LNCAP (cell line): ENCODE data around the gene BIN2.

Source experiments
- TF ChIP-seq, protein P1 (sequence below): fragments of 450-650 bp; IDR thresholded peaks from 2 replicates; pipeline ENCODE4 v1.5.1; 2017; ENCODE audit warnings: mild to moderate bottlenecking

The BIN2 gene

GRCh38 chr12:51320695-51321320 is 3.2 kb downstream of the BIN2 start:
- TF ChIP-seq, protein P1, sequence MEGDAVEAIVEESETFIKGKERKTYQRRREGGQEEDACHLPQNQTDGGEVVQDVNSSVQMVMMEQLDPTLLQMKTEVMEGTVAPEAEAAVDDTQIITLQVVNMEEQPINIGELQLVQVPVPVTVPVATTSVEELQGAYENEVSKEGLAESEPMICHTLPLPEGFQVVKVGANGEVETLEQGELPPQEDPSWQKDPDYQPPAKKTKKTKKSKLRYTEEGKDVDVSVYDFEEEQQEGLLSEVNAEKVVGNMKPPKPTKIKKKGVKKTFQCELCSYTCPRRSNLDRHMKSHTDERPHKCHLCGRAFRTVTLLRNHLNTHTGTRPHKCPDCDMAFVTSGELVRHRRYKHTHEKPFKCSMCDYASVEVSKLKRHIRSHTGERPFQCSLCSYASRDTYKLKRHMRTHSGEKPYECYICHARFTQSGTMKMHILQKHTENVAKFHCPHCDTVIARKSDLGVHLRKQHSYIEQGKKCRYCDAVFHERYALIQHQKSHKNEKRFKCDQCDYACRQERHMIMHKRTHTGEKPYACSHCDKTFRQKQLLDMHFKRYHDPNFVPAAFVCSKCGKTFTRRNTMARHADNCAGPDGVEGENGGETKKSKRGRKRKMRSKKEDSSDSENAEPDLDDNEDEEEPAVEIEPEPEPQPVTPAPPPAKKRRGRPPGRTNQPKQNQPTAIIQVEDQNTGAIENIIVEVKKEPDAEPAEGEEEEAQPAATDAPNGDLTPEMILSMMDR, result no peak

DNA sequence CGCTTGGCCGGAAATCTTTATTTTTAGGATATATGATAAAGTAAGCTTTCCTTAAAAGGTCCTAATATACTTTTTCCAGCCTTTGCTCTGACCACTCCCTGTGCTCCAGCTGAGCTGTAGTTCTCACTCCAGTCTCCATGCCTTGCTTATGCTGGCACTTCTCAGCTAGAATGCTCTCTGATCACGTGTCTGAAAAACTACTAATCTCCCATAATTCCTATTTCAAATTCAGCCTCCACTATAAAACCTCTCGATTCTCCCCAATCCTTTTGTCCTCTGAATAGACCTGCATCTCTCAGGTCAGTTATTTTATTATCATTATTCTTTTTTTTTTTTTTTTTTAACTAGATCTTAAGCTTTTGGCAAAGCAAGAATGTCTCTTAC is 3.7 kb downstream of the BIN2 start:
- TF ChIP-seq, protein P1, result no peak

GRCh38 chr12:51318846-51319599 is 5.0 kb downstream of the BIN2 start:
- TF ChIP-seq, protein P1, result no peak

GRCh38 chr12:51311389-51311788 is 12.6 kb downstream of the BIN2 start:
- TF ChIP-seq, protein P1, result no peak

GRCh38 chr12:51307655-51308593 is 16.1 kb downstream of the BIN2 start:
- TF ChIP-seq, protein P1, result no peak

DNA sequence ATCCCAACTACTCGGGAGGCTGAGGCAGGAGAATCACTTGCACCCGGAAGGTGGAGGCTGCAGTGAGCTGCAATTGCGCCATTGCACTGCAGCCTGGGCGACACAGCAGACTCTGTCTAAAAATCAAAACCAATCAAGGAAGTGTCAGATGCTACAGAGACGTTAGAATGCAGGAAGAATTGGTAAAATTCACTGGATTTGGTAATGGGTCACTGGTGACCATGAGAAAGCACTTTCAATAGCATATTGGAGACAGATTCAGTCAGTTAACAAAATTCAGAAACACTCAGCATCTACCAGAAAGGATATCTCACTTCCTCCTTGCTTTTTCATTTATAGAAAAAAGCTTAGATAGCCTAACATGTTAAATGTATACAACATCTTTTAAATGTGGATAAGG is 17.5 kb downstream of the BIN2 start:
- TF ChIP-seq, protein P1, result no peak

DNA sequence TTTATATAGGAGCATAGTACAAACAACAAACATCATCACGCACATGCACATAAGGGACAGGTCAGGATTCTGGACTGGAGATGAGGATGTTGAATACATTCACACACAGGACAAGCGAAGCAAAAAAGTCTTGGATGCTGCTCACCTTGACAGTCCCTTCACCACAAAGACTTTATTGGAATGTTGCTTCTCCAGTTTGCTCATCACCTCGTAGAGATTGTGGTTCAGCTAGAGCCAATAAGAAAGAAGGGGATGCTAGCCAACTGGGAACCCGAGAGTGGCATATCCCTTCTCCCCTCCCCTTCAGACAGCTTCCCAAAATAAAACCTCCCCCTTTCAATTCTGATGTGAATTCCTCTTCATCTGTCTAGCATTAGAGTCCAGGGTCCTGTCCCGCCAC is 28.3 kb downstream of the BIN2 start:
- TF ChIP-seq, protein P1, result no peak
